SU-DHL-6 (cell line): ENCODE measurements around the gene POPDC2.

ENCODE experiments used
- H2AFZ ChIP-seq: fragments of 200-600 bp; sonication (generic); 2 replicates; pipeline ENCODE4 v1.6.1; 2014; ENCODE audit warnings: low read depth, mild to moderate bottlenecking, moderate library complexity, mixed read lengths, antibody characterized with exemption, low read length; ENCODE audit not compliant: severe bottlenecking
- H3F3A ChIP-seq: fragments of 200-600 bp; shearing (Covaris generic); 2 replicates; pipeline ENCODE4 v1.6.0; 2016; ENCODE audit warnings: antibody characterized with exemption, mild to moderate bottlenecking; ENCODE audit not compliant: insufficient read depth
- H3K27ac ChIP-seq: fragments of 200-600 bp; sonication (generic); 2 replicates; pipeline ENCODE4 v1.5.1; 2016; ENCODE audit warnings: low read depth, mild to moderate bottlenecking, low read length, moderate library complexity, mixed read lengths
- H3K27me3 ChIP-seq: fragments of 200-600 bp; sonication (generic), shearing (Covaris generic); 2 replicates; pipeline ENCODE4 v1.6.0; 2014; ENCODE audit warnings: mild to moderate bottlenecking, low read length
- H3K36me3 ChIP-seq: fragments of 200-600 bp; sonication (generic); 2 replicates; pipeline ENCODE4 v1.6.1; 2014; ENCODE audit warnings: mild to moderate bottlenecking, low read length, mixed read lengths
- H3K4me2 ChIP-seq: fragments of 300-600, 200-600 bp; shearing (Covaris generic), sonication (generic); 2 replicates; pipeline ENCODE4 v1.6.0; 2014; ENCODE audit warnings: low read length, low read depth, mild to moderate bottlenecking; ENCODE audit not compliant: poor library complexity, severe bottlenecking
- H3K4me3 ChIP-seq: fragments of 200-600 bp; sonication (generic); 2 replicates; pipeline ENCODE4 v1.5.1; 2014; ENCODE audit warnings: antibody characterized with exemption, low read length, mild to moderate bottlenecking, mixed read lengths; ENCODE audit not compliant: insufficient read depth, poor library complexity, severe bottlenecking
- H3K79me2 ChIP-seq: fragments of 200-600 bp; sonication (generic); 2 replicates; pipeline ENCODE4 v1.6.1; 2014; ENCODE audit warnings: mild to moderate bottlenecking, low read length, moderate library complexity; ENCODE audit not compliant: insufficient read depth
- H3K9ac ChIP-seq: fragments of 200-600 bp; sonication (generic); 2 replicates; pipeline ENCODE4 v1.7.0; 2014; ENCODE audit warnings: mild to moderate bottlenecking, low read length
- H3K9me2 ChIP-seq: fragments of 200-600 bp; sonication (generic); replicated peaks from 2 replicates; pipeline ENCODE4 v1.6.1; 2014; ENCODE audit warnings: low read length; ENCODE audit not compliant: insufficient read depth
- H3K9me3 ChIP-seq: fragments of 200-600 bp; sonication (generic); 2 replicates; pipeline ENCODE4 v1.6.1; 2014; ENCODE audit warnings: low read length, mixed read lengths; ENCODE audit not compliant: insufficient read depth
- H4K20me1 ChIP-seq: fragments of 200-600 bp; sonication (generic); 2 replicates; pipeline ENCODE4 v1.6.1; 2014; ENCODE audit warnings: low read depth, mild to moderate bottlenecking, antibody characterized with exemption, low read length, moderate library complexity, mixed read lengths
- EZH2phosphoT487 ChIP-seq: fragments of 200-600 bp; sonication (generic), shearing (Covaris generic); conservative IDR thresholded peaks from 2 replicates; pipeline ENCODE4 v1.6.1; 2018; ENCODE audit warnings: mild to moderate bottlenecking, antibody characterized with exemption, low read length, moderate library complexity, mixed read lengths
- TF ChIP-seq, protein P1 (sequence below): fragments of 200-600 bp; sonication (generic); IDR thresholded peaks from one replicate; pipeline ENCODE4 v1.5.1; 2017; ENCODE audit warnings: antibody characterized with exemption, mild to moderate bottlenecking, low read length, moderate library complexity; ENCODE audit not compliant: insufficient read depth, poor library complexity, severe bottlenecking

POPDC2 gene

GRCh38 chr3:119657887-119658702 lies 2.3 kb downstream of the POPDC2 start:
- no peak overlapping the region for H2AFZ ChIP-seq
- no peaks in the 10 kb centered on the region for H3F3A ChIP-seq
- H3K9me3 ChIP-seq, result no peaks in the 10 kb centered on the region
- H3K27ac ChIP-seq, result no peak overlapping the region
- H3K36me3 ChIP-seq, result no peaks in the 10 kb centered on the region
- no peak for TF ChIP-seq EZH2phosphoT487
- TF ChIP-seq, protein P1, sequence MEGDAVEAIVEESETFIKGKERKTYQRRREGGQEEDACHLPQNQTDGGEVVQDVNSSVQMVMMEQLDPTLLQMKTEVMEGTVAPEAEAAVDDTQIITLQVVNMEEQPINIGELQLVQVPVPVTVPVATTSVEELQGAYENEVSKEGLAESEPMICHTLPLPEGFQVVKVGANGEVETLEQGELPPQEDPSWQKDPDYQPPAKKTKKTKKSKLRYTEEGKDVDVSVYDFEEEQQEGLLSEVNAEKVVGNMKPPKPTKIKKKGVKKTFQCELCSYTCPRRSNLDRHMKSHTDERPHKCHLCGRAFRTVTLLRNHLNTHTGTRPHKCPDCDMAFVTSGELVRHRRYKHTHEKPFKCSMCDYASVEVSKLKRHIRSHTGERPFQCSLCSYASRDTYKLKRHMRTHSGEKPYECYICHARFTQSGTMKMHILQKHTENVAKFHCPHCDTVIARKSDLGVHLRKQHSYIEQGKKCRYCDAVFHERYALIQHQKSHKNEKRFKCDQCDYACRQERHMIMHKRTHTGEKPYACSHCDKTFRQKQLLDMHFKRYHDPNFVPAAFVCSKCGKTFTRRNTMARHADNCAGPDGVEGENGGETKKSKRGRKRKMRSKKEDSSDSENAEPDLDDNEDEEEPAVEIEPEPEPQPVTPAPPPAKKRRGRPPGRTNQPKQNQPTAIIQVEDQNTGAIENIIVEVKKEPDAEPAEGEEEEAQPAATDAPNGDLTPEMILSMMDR, result no peak
- H3K27me3 ChIP-seq, result no peaks in the 10 kb centered on the region
- H3K9me2 ChIP-seq, result no peaks in the 10 kb centered on the region
- H3K4me3 ChIP-seq, result no peak overlapping the region
- no peaks in the 10 kb centered on the region for H3K79me2 ChIP-seq
- H3K4me2 ChIP-seq, result no peak overlapping the region
- no peak overlapping the region for H3K9ac ChIP-seq
- no peaks in the 10 kb centered on the region for H4K20me1 ChIP-seq

- Histone ChIP-seq H3K9me2 (no peaks in the 10 kb centered on the region), H3K27ac (no peak overlapping the region), H2AFZ (no peak overlapping the region), H3K79me2 (no peaks in the 10 kb centered on the region), H3K9ac (no peak overlapping the region), H3K4me2 (no peak overlapping the region), H3K9me3 (no peaks in the 10 kb centered on the region), H3K27me3 (no peaks in the 10 kb centered on the region), H3K36me3 (no peaks in the 10 kb centered on the region), H3K4me3 (no peak overlapping the region), H3F3A (no peaks in the 10 kb centered on the region), H4K20me1 (no peaks in the 10 kb centered on the region)
- TF ChIP-seq, protein P1, result no peak
- TF ChIP-seq EZH2phosphoT487, result no peak
Observed at GRCh38 chr3:119653876-119654275, 6.5 kb downstream of the POPDC2 start.

DNA sequence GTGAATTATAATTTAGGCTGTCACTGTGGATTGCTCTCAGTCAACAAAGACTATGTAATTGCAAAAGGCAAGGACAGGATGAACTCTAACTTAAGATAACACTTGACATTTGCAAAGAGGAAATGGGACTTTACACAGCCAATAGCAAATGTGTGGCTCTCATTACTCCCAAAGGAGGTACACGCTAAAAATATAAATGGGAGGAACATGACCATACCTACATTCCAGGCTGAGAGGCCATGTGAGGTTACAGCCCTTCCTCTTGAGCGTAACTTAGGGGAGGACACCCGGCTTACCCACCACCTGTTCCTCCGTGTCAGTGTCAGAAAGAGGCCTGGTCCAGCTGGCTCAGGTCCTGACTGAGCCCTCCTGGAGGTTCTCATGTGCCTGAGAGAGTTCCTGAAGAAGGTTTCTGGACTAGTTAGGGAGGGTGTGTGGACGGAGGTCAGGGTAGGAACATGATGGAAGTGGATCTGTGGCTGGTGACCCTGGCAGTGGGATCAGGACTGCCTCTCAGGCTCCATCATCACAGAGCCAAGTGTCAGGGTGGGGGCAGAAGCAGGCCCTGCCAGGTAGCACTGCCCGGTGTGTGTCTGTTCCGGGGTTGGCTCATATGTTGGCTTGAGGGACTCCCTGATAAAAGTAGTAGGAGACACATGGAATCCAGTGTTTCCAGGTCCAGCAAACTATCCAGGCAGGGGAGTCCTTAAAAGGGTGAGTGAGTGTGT lies 7.9 kb downstream of the POPDC2 start:
- no peak for TF ChIP-seq EZH2phosphoT487
- TF ChIP-seq, protein P1, result no peak
- Histone ChIP-seq H4K20me1 (no peaks in the 10 kb centered on the region), H3K36me3 (no peaks in the 10 kb centered on the region), H3K4me2 (no peak overlapping the region), H3K79me2 (no peaks in the 10 kb centered on the region), H3K9ac (no peak overlapping the region), H3K9me2 (no peaks in the 10 kb centered on the region), H3F3A (no peaks in the 10 kb centered on the region), H3K9me3 (no peaks in the 10 kb centered on the region), H3K27me3 (no peaks in the 10 kb centered on the region), H3K27ac (no peak overlapping the region), H2AFZ (no peak overlapping the region), H3K4me3 (no peak overlapping the region)
